K562 (cell line): ENCODE measurements around the gene PSME4. TPM values are rescaled to one million over a fixed set of nuclear protein-coding genes. Genes with fewer than 3 reads are reported as not detected.

ENCODE experiments used
- ATAC-seq: fragments of 200-7000 bp; cut with Tn5 transposase; 3 replicates; pipeline ENCODE4 v1.9.1; 2020; ENCODE audit warnings: moderate library complexity
- BruUV-seq: library from RNA; stranded (reverse); fragments of 400-500 nt; replicated peaks from 2 replicates; lab custom pipeline; 2021; lab: Mats Ljungman, UMichigan
- CTCF ChIA-PET: fragments of 300-600 bp; formaldehyde crosslinking; extraction: SDS; loops from one replicate; lab custom pipeline; 2021; ENCODE audit warnings: low intra/inter-chr PET ratio; lab: Yijun Ruan, JAX
- POLR2A ChIA-PET: fragments of 300-600, 350-650 bp; sonication (Branson Sonifier 250); formaldehyde crosslinking; extraction: SDS; loops from one replicate; lab custom pipeline; 2021; ENCODE audit warnings: antibody characterized with exemption, inconsistent platforms; lab: Yijun Ruan, JAX
- DNase-seq, 4 experiments: peaks; one replicate each; pipeline versions ENCODE4 v3.0.0 to v3.0.0-alpha.2; 2011 to 2018; ENCODE audit warnings: low spot score in 3 of 4, mixed read lengths in 3 of 4; ENCODE audit errors: extremely low read depth in 1 of 4
- FAIRE-seq: peaks from 2 replicates; lab custom pipeline; 2011; peaks lifted over from hg19 to GRCh38; lab: Jason Lieb, UNC
- H2AFZ ChIP-seq: 2 replicates; pipeline ENCODE4 v1.6.0; 2011; ENCODE audit warnings: low read depth, low read length, control low read depth, inconsistent platforms
- H3K27ac ChIP-seq: fragments of 200-600 bp; 3 replicates; pipeline ENCODE4 v1.8.0; 2011; ENCODE audit warnings: low read depth, mild to moderate bottlenecking, control low read depth, inconsistent platforms, low read length, moderate library complexity, mixed read lengths; ENCODE audit errors: extremely low read depth
- H3K27me3 ChIP-seq, 2 experiments: fragments of 300-600 bp in 1 of 2; 2 replicates in 1 of 2; 3 replicates in 1 of 2; pipeline versions ENCODE4 v1.6.0 to v1.8.0; 2011; ENCODE audit warnings: inconsistent platforms in 2 of 2, low read length in 2 of 2, mild to moderate bottlenecking in 1 of 2, mixed read lengths in 1 of 2, moderate library complexity in 1 of 2; ENCODE audit not compliant: control insufficient read depth in 2 of 2, insufficient read depth in 2 of 2
- H3K36me3 ChIP-seq: fragments of 300-600 bp; 3 replicates; pipeline ENCODE4 v1.8.0; 2011; ENCODE audit warnings: mild to moderate bottlenecking, low read length, inconsistent platforms; ENCODE audit not compliant: control insufficient read depth, insufficient read depth
- H3K4me1 ChIP-seq, 2 experiments: fragments of 200-600 bp in 1 of 2; replicated peaks in 1 of 2; 2 replicates in 1 of 2; 3 replicates in 1 of 2; pipeline versions ENCODE4 v1.5.1 to v1.8.0; 2011; ENCODE audit warnings: inconsistent platforms in 2 of 2, low read length in 2 of 2, mild to moderate bottlenecking in 1 of 2, mixed read lengths in 1 of 2, moderate library complexity in 1 of 2; ENCODE audit not compliant: control insufficient read depth in 2 of 2, insufficient read depth in 2 of 2
- H3K4me2 ChIP-seq: 2 replicates; pipeline ENCODE4 v1.6.1; 2011; ENCODE audit warnings: low read length, control low read depth, inconsistent platforms, mixed read lengths; ENCODE audit not compliant: insufficient read depth
- H3K4me3 ChIP-seq: fragments of 200-600 bp; sonication (generic), shearing (Covaris generic); 2 replicates; pipeline ENCODE4 v1.5.1; 2016; ENCODE audit warnings: control low read depth, inconsistent platforms
- H3K79me2 ChIP-seq: fragments of 200-600 bp; 3 replicates; pipeline ENCODE4 v1.8.0; 2011; ENCODE audit warnings: low read length, inconsistent platforms; ENCODE audit not compliant: control insufficient read depth, insufficient read depth
- H3K9ac ChIP-seq, 2 experiments: 2 replicates each; pipeline versions ENCODE4 v1.6.0 to v1.6.1; 2011; ENCODE audit warnings: low read depth in 2 of 2, low read length in 2 of 2, control low read depth in 1 of 2, inconsistent platforms in 1 of 2, mild to moderate bottlenecking in 1 of 2, mixed read lengths in 1 of 2; ENCODE audit not compliant: insufficient read depth in 1 of 2
- H3K9me1 ChIP-seq: one replicate; pipeline ENCODE4 v1.6.0; 2011; ENCODE audit warnings: inconsistent platforms, mild to moderate bottlenecking, low read length, moderate library complexity; ENCODE audit not compliant: control insufficient read depth, insufficient read depth
- H3K9me3 ChIP-seq: replicated peaks from 2 replicates; pipeline ENCODE4 v1.5.1; 2011; ENCODE audit warnings: low read depth, low read length, inconsistent platforms; ENCODE audit not compliant: control insufficient read depth, insufficient read depth
- H4K20me1 ChIP-seq: replicated peaks from 2 replicates; pipeline ENCODE4 v1.6.1; 2011; ENCODE audit warnings: low read length, inconsistent platforms, mixed read lengths; ENCODE audit not compliant: control insufficient read depth, insufficient read depth
- FOXA3 ChIP-seq, 2 experiments: fragments of 450-650 bp in 1 of 2; sonication (generic) in 1 of 2; formaldehyde crosslinking; IDR thresholded peaks in 1 of 2; conservative IDR thresholded peaks in 1 of 2; 2 replicates each; pipeline versions ENCODE4 v1.4.0 to v1.8.0; 2020 to 2022; ENCODE audit warnings: mild to moderate bottlenecking in 2 of 2, missing genetic modification reagents in 1 of 2
- PKNOX1 ChIP-seq: fragments of 450-650 bp; IDR thresholded peaks from 2 replicates; pipeline ENCODE4 v1.6.1; 2016
- RBM22 ChIP-seq: fragments of 200-400 bp; formaldehyde crosslinking; IDR thresholded peaks from 2 replicates; pipeline ENCODE4 v1.6.1; 2018; ENCODE audit warnings: low read length, low read depth; ENCODE audit not compliant: poor library complexity, severe bottlenecking
- SIN3A ChIP-seq, 2 experiments: fragments of 150-350 bp in 1 of 2; IDR thresholded peaks; 2 replicates each; pipeline ENCODE4 v1.6.1; 2011 to 2016; ENCODE audit warnings: borderline replicate concordance in 2 of 2, low read depth in 2 of 2, low read length in 2 of 2, mild to moderate bottlenecking in 2 of 2, moderate library complexity in 2 of 2; ENCODE audit not compliant: control insufficient read depth in 1 of 2
- SRSF1 ChIP-seq: fragments of 200-400 bp; formaldehyde crosslinking; IDR thresholded peaks from 2 replicates; pipeline ENCODE4 v1.6.1; 2017; ENCODE audit warnings: mild to moderate bottlenecking, low read depth, low read length, moderate library complexity
- ZNF274 ChIP-seq: IDR thresholded peaks from 2 replicates; pipeline ENCODE4 v1.6.1; 2011; ENCODE audit warnings: low read depth, mild to moderate bottlenecking, low read length, moderate library complexity, borderline replicate concordance
- WGBS: fragments of 100-300 bp; shearing (Covaris generic); methylation state at CpG from one replicate; pipeline ENCODE4 v1.1.6; 2016; ENCODE audit warnings: low coverage, mixed read lengths; ENCODE audit not compliant: insufficient coverage; ENCODE audit errors: missing lambda C conversion rate; 5-methylcytosine and 5-hydroxymethylcytosine counted together
- in situ Hi-C: fragments of 300-500 bp; cut with MboI; formaldehyde crosslinking; loops from 4 replicates; pipeline ENCODE4 v1.15.0; 2018; ENCODE audit warnings: inconsistent platforms, mixed read lengths
- intact Hi-C: fragments of 100-400 bp; cut with micrococcal nuclease; formaldehyde crosslinking; loops from 2 replicates; pipeline ENCODE4 v1.14.2; 2022
- polyA plus RNA-seq, 8 experiments: library from polyadenylated mRNA; depleted of rRNA in 4 of 8; stranded (reverse) in 5 of 8; unstranded in 3 of 8; fragments of >200 nt; fragmentation: Nextera tagmentation in 2 of 8; fragmentation: Illumina TruSeq in 1 of 8; extraction: Ambion mirVana in 2 of 8; extraction: Trizol in 1 of 8; gene quantifications; 2 replicates each; pipeline versions ENCODE4 v1.2.1 to v1.2.3, GENCODE V29; 2011 to 2014; ENCODE audit warnings: inconsistent platforms in 1 of 8, missing spikeins in 1 of 8
- total RNA-seq, 7 experiments: library from RNA; depleted of rRNA in 6 of 7; stranded (reverse); fragments of >200 nt in 6 of 7; fragmentation: Illumina TruSeq in 2 of 7; extraction: Trizol in 2 of 7; gene quantifications; 2 replicates each; pipeline versions ENCODE4 v1.2.1 to v1.2.3, GENCODE V29; 2011 to 2021; ENCODE audit warnings: low replicate concordance in 1 of 7
- TF ChIP-seq, protein P1 (sequence below): sonication (generic); formaldehyde crosslinking; IDR thresholded peaks from 2 replicates; pipeline ENCODE4 v1.8.1; 2023; ENCODE audit warnings: mild to moderate bottlenecking, missing genetic modification reagents
- TF ChIP-seq, protein P2 (sequence below): sonication (generic); formaldehyde crosslinking; IDR thresholded peaks from 2 replicates; pipeline ENCODE4 v1.8.1; 2023; ENCODE audit warnings: mild to moderate bottlenecking, missing genetic modification reagents
- TF ChIP-seq, protein P3 (sequence below): fragments of 250-450 bp; sonication (Bioruptor Pico); IDR thresholded peaks from 2 replicates; pipeline ENCODE4 v1.4.0; 2020; ENCODE audit warnings: mild to moderate bottlenecking, moderate library complexity, borderline replicate concordance

The PSME4 gene
- total and polyA plus RNA-seq, 9 of the 15 experiments (the other 6 are each of a cell fraction or from before 2014, with no cell fraction given): 24.3 to 77.8 (median 40.5) TPM

- TF ChIP-seq RBM22: peak; percentile 85
- no peak for TF ChIP-seq ZNF274
- TF ChIP-seq, protein P1, sequence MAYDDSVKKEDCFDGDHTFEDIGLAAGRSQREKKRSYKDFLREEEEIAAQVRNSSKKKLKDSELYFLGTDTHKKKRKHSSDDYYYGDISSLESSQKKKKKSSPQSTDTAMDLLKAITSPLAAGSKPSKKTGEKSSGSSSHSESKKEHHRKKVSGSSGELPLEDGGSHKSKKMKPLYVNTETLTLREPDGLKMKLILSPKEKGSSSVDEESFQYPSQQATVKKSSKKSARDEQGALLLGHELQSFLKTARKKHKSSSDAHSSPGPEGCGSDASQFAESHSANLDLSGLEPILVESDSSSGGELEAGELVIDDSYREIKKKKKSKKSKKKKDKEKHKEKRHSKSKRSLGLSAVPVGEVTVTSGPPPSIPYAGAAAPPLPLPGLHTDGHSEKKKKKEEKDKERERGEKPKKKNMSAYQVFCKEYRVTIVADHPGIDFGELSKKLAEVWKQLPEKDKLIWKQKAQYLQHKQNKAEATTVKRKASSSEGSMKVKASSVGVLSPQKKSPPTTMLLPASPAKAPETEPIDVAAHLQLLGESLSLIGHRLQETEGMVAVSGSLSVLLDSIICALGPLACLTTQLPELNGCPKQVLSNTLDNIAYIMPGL: no peak
Observed at GRCh38 chr2:53969968-53970723, 647 bp downstream of the PSME4 start (continued).

GRCh38 chr2:53969285-53969967 lies 1.4 kb downstream of the PSME4 start:
- Histone ChIP-seq H3K9ac (peak overlapping the region; percentile 97 to 100; a peak in 3 of 4 replicates), H2AFZ (peak overlapping the region; percentile 64; the same call in 1 of the 2 replicates), H3K4me2 (peak overlapping the region; percentile 88), H3K36me3 (peaks cover 4% of the 10 kb centered on the region), H3K27me3 (no peaks in the 10 kb centered on the region), H3K4me3 (peak overlapping the region; percentile 95), H3K27ac (peak overlapping the region; percentile 96), H3K9me1 (no peaks in the 10 kb centered on the region), H3K79me2 (peaks cover 72% of the 10 kb centered on the region), H4K20me1 (peaks cover 8% of the 10 kb centered on the region; the same call in 1 of the 2 replicates), H3K4me1 (peaks cover 3 to 18% of the 10 kb centered on the region in 2 experiments; a peak in 4 of 5 replicates), H3K9me3 (no peaks in the 10 kb centered on the region)
- ATAC-seq: peak; percentile 62
- CTCF ChIA-PET: no interaction called here
- peak; percentile 12 to 72 (median 42) for DNase-seq
- POLR2A ChIA-PET: interaction anchor here (0.6 to 6.7 kb wide), 12 partner anchors 10 to 634 kb away, joined by 3 to 65 read pairs (median 4); partner anchors contain the start of genes ACYP2 and CHAC2
- intact Hi-C loops (no loop called here), in situ Hi-C loops (no loop called here)
- 0% methylated on average over 6 of the region's 6 CpGs for WGBS
- peak; percentile 80 for FAIRE-seq
- TSS peak; percentile 65 for BruUV-seq
- peak; percentile 72 for TF ChIP-seq PKNOX1
- TF ChIP-seq, protein P2, sequence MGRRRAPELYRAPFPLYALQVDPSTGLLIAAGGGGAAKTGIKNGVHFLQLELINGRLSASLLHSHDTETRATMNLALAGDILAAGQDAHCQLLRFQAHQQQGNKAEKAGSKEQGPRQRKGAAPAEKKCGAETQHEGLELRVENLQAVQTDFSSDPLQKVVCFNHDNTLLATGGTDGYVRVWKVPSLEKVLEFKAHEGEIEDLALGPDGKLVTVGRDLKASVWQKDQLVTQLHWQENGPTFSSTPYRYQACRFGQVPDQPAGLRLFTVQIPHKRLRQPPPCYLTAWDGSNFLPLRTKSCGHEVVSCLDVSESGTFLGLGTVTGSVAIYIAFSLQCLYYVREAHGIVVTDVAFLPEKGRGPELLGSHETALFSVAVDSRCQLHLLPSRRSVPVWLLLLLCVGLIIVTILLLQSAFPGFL (CRISPR knock-in tag): no peak
- peak; percentile 94 to 98 for TF ChIP-seq FOXA3 (CRISPR knock-in tag; conservative IDR thresholded peaks at IDR 0.05 in 1 of 2, IDR thresholded peaks at IDR 0.05 in 1 of 2)
- TF ChIP-seq, protein P3, sequence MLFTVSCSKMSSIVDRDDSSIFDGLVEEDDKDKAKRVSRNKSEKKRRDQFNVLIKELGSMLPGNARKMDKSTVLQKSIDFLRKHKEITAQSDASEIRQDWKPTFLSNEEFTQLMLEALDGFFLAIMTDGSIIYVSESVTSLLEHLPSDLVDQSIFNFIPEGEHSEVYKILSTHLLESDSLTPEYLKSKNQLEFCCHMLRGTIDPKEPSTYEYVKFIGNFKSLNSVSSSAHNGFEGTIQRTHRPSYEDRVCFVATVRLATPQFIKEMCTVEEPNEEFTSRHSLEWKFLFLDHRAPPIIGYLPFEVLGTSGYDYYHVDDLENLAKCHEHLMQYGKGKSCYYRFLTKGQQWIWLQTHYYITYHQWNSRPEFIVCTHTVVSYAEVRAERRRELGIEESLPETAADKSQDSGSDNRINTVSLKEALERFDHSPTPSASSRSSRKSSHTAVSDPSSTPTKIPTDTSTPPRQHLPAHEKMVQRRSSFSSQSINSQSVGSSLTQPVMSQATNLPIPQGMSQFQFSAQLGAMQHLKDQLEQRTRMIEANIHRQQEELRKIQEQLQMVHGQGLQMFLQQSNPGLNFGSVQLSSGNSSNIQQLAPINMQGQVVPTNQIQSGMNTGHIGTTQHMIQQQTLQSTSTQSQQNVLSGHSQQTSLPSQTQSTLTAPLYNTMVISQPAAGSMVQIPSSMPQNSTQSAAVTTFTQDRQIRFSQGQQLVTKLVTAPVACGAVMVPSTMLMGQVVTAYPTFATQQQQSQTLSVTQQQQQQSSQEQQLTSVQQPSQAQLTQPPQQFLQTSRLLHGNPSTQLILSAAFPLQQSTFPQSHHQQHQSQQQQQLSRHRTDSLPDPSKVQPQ (CRISPR knock-in tag): no peak
- TF ChIP-seq SRSF1: no peak
- peak in 1 of 2 experiments; percentile 20; a peak in 1 of 4 replicates for TF ChIP-seq SIN3A (IDR thresholded peaks at IDR 0.05; ENCODE audit: borderline replicate concordance in 2 of 2, control insufficient read depth in 1 of 2, low read depth in 2 of 2, low read length in 2 of 2)
